ENCODE results near the gene GRIK2.

DNA sequence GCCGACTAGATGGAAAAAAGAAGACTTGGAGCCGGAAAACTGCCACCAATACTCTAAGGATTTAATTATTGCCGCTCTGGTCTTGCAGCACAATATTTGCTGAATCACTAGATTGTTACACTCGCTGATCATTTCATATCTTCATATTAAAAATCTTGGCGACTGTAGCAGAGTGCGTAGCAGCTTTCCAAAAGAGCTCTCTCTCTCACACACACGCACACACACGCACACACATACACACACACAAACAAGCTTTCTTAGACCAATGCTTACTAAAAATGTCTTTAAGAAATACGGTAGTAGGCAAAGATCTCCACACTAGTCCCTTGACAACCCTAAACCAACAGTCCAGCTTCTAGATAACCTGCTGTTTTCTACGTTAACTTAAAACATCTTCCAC, 7.7 kb downstream of the GRIK2 start:
- TF ChIP-seq POLR2A (IDR thresholded peaks at IDR 0.05) (no peak), CTCF (IDR thresholded peaks at IDR 0.05) (no peak)

All from Peyer's patch (tissue), 4 donors.